Loucy (cell line): ENCODE data around the gene PEAR1.

Experiments used
- CTCF ChIP-seq: fragments of 200-600 bp; sonication (generic); conservative IDR thresholded peaks from 2 replicates; pipeline ENCODE4 v1.5.1; 2014; ENCODE audit warnings: mild to moderate bottlenecking, antibody characterized with exemption, low read length
- EZH2phosphoT487 ChIP-seq: fragments of 200-600 bp; IDR thresholded peaks from 2 replicates; pipeline ENCODE4 v1.6.1; 2018; ENCODE audit warnings: antibody characterized with exemption, mild to moderate bottlenecking, moderate library complexity, borderline replicate concordance

- TF ChIP-seq CTCF, result no peak
- TF ChIP-seq EZH2phosphoT487, result no peak
Measured at GRCh38 chr1:156853761-156854160, 39.8 kb upstream of the PEAR1 start.
